WTC11 (cell line): ENCODE measurements around the gene PDLIM5. TPM values are rescaled to one million over a fixed set of nuclear protein-coding genes. Genes with fewer than 3 reads are reported as not detected.

Experiments
- ATAC-seq: fragments of 200-7000 bp; cut with Tn5 transposase; 2 replicates; pipeline ENCODE4 v1.10.0; 2021; ENCODE audit warnings: mild to moderate bottlenecking, moderate library complexity
- CTCF ChIA-PET: fragments of 300-600 bp; sonication (Branson Sonifier 250); formaldehyde crosslinking; loops from one replicate; lab custom pipeline; 2021; ENCODE audit warnings: antibody characterized with exemption; lab: Charles Lee
- POLR2A ChIA-PET: fragments of 350-600 bp; sonication (Branson Sonifier 250); formaldehyde crosslinking; loops from one replicate; lab custom pipeline; 2021; ENCODE audit warnings: antibody characterized with exemption; lab: Charles Lee
- DNase-seq: peaks from one replicate; pipeline ENCODE4 v3.0.0; 2021; ENCODE audit warnings: low spot score
- H3K27ac Mint-ChIP-seq: 2 replicates; pipeline ENCODE4 v1.8.0; 2021; ENCODE audit warnings: mixed read lengths
- H3K27me3 Mint-ChIP-seq: 2 replicates; pipeline ENCODE4 v1.8.0; 2021; ENCODE audit warnings: low read depth, mild to moderate bottlenecking, moderate library complexity, mixed read lengths
- H3K36me3 Mint-ChIP-seq: 2 replicates; pipeline ENCODE4 v1.8.0; 2021; ENCODE audit warnings: mixed read lengths
- H3K4me1 Mint-ChIP-seq: 2 replicates; pipeline ENCODE4 v1.8.0; 2022; ENCODE audit warnings: mixed read lengths
- H3K4me3 Mint-ChIP-seq: 2 replicates; pipeline ENCODE4 v1.8.0; 2021; ENCODE audit warnings: mild to moderate bottlenecking, moderate library complexity, mixed read lengths
- H3K9me3 Mint-ChIP-seq: 2 replicates; pipeline ENCODE4 v1.8.0; 2021; ENCODE audit warnings: mixed read lengths
- AFF4 ChIP-seq: sonication (generic); formaldehyde crosslinking; IDR thresholded peaks from 2 replicates; pipeline ENCODE4 v1.8.1; 2023; ENCODE audit warnings: mild to moderate bottlenecking, missing genetic modification reagents, borderline replicate concordance
- CREM ChIP-seq: sonication (generic); formaldehyde crosslinking; IDR thresholded peaks from 2 replicates; pipeline ENCODE4 v1.8.1; 2022; ENCODE audit warnings: mild to moderate bottlenecking, missing genetic modification reagents, moderate library complexity
- CTCF ChIP-seq: fragments of 200-600 bp; IDR thresholded peaks from 2 replicates; pipeline ENCODE4 v1.8.0; 2022; ENCODE audit warnings: antibody characterized with exemption
- E2F4 ChIP-seq: sonication (generic); formaldehyde crosslinking; IDR thresholded peaks from 2 replicates; pipeline ENCODE4 v1.8.1; 2022; ENCODE audit warnings: low read depth, mild to moderate bottlenecking, moderate library complexity, missing genetic modification reagents, borderline replicate concordance
- ELF4 ChIP-seq: sonication (generic); formaldehyde crosslinking; IDR thresholded peaks from 2 replicates; pipeline ENCODE4 v1.8.1; 2022; ENCODE audit warnings: low read depth, mild to moderate bottlenecking, moderate library complexity, missing genetic modification reagents
- ETV6 ChIP-seq: sonication (generic); formaldehyde crosslinking; IDR thresholded peaks from 2 replicates; pipeline ENCODE4 v1.8.1; 2022; ENCODE audit warnings: mild to moderate bottlenecking, missing genetic modification reagents
- GABPB1 ChIP-seq: sonication (generic); formaldehyde crosslinking; IDR thresholded peaks from 2 replicates; pipeline ENCODE4 v1.8.1; 2023; ENCODE audit warnings: mild to moderate bottlenecking, missing genetic modification reagents
- NFE2L1 ChIP-seq: sonication (generic); formaldehyde crosslinking; IDR thresholded peaks from 2 replicates; pipeline ENCODE4 v1.8.1; 2023; ENCODE audit warnings: missing genetic modification reagents
- NR1H2 ChIP-seq: sonication (generic); formaldehyde crosslinking; IDR thresholded peaks from 2 replicates; pipeline ENCODE4 v1.9.0; 2021; ENCODE audit warnings: mild to moderate bottlenecking, moderate library complexity, missing genetic modification reagents
- NR3C1 ChIP-seq: sonication (generic); formaldehyde crosslinking; conservative IDR thresholded peaks from 2 replicates; pipeline ENCODE4 v1.8.1; 2023; ENCODE audit warnings: low read depth, mild to moderate bottlenecking, missing genetic modification reagents
- RELA ChIP-seq: sonication (generic); formaldehyde crosslinking; IDR thresholded peaks from 2 replicates; pipeline ENCODE4 v1.8.1; 2022; ENCODE audit warnings: missing genetic modification reagents, mild to moderate bottlenecking, borderline replicate concordance
- SMAD4 ChIP-seq: sonication (generic); formaldehyde crosslinking; IDR thresholded peaks from 2 replicates; pipeline ENCODE4 v1.8.0; 2022; ENCODE audit warnings: mild to moderate bottlenecking, missing genetic modification reagents
- TEAD1 ChIP-seq: sonication (generic); formaldehyde crosslinking; IDR thresholded peaks from 2 replicates; pipeline ENCODE4 v1.8.0; 2022; ENCODE audit warnings: mild to moderate bottlenecking, missing genetic modification reagents
- ZMAT4 ChIP-seq: fragments of 250-450 bp; sonication (Bioruptor Pico); IDR thresholded peaks from 2 replicates; pipeline ENCODE4 v1.9.0; 2021; ENCODE audit warnings: mild to moderate bottlenecking
- ZNF416 ChIP-seq: fragments of 250-450 bp; sonication (Bioruptor Pico); IDR thresholded peaks from 2 replicates; pipeline ENCODE4 v1.9.0; 2021; ENCODE audit warnings: mild to moderate bottlenecking, inconsistent platforms
- ZNF423 ChIP-seq: fragments of 250-450 bp; sonication (Bioruptor Pico); IDR thresholded peaks from 2 replicates; pipeline ENCODE4 v2.1.2; 2022; ENCODE audit warnings: mild to moderate bottlenecking, moderate library complexity
- total RNA-seq: library from RNA; stranded (reverse); gene quantifications from 3 replicates; pipeline ENCODE4 v1.2.3, GENCODE V29; 2021
- TF ChIP-seq, protein P1 (sequence below): sonication (generic); formaldehyde crosslinking; IDR thresholded peaks from 2 replicates; pipeline ENCODE4 v1.8.0; 2022; ENCODE audit warnings: missing genetic modification reagents

PDLIM5 gene
- total RNA-seq, 1 experiment from 2014 or later, result 51.5 TPM

GRCh38 chr4:94414907-94415306, 36.8 kb upstream of the PDLIM5 start (continued):
- no peak for TF ChIP-seq ZNF416 (CRISPR knock-in tag)

GRCh38 chr4:94415448-94415847, 36.3 kb upstream of the PDLIM5 start:
- CTCF ChIA-PET, result interaction anchor here (1.3 kb wide), 1 partner anchor 8 kb away, joined by 3 read pairs; no protein-coding TSS in a partner anchor

GRCh38 chr4:94416335-94416734, 35.4 kb upstream of the PDLIM5 start:
- DNase-seq (no peak), ATAC-seq (no peak)
- POLR2A ChIA-PET, result no interaction called here
- no peak overlapping the region for H3K27ac Mint-ChIP-seq
- TF ChIP-seq, protein P1, sequence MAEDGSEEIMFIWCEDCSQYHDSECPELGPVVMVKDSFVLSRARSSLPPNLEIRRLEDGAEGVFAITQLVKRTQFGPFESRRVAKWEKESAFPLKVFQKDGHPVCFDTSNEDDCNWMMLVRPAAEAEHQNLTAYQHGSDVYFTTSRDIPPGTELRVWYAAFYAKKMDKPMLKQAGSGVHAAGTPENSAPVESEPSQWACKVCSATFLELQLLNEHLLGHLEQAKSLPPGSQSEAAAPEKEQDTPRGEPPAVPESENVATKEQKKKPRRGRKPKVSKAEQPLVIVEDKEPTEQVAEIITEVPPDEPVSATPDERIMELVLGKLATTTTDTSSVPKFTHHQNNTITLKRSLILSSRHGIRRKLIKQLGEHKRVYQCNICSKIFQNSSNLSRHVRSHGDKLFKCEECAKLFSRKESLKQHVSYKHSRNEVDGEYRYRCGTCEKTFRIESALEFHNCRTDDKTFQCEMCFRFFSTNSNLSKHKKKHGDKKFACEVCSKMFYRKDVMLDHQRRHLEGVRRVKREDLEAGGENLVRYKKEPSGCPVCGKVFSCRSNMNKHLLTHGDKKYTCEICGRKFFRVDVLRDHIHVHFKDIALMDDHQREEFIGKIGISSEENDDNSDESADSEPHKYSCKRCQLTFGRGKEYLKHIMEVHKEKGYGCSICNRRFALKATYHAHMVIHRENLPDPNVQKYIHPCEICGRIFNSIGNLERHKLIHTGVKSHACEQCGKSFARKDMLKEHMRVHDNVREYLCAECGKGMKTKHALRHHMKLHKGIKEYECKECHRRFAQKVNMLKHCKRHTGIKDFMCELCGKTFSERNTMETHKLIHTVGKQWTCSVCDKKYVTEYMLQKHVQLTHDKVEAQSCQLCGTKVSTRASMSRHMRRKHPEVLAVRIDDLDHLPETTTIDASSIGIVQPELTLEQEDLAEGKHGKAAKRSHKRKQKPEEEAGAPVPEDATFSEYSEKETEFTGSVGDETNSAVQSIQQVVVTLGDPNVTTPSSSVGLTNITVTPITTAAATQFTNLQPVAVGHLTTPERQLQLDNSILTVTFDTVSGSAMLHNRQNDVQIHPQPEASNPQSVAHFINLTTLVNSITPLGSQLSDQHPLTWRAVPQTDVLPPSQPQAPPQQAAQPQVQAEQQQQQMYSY (CRISPR knock-in tag), result no peak
- H3K4me1 Mint-ChIP-seq, result peaks cover 35% of the 10 kb centered on the region
- H3K27me3 Mint-ChIP-seq, result no peaks in the 10 kb centered on the region; the same call in 1 of the 2 replicates
- H3K36me3 Mint-ChIP-seq, result peaks cover 13% of the 10 kb centered on the region
- CTCF ChIA-PET, result no interaction called here
- no peak overlapping the region for H3K4me3 Mint-ChIP-seq
- H3K9me3 Mint-ChIP-seq, result peaks cover 24% of the 10 kb centered on the region

More at GRCh38 chr4:94415448-94415847, 36.3 kb upstream of the PDLIM5 start:
- TF ChIP-seq NR1H2 (CRISPR knock-in tag) (no peak), ZNF423 (CRISPR knock-in tag) (no peak), CTCF (no peak), NFE2L1 (CRISPR knock-in tag) (no peak), NR3C1 (no peak), ETV6 (CRISPR knock-in tag) (no peak), GABPB1 (CRISPR knock-in tag) (no peak)
- H3K4me3 Mint-ChIP-seq, result no peak overlapping the region
- peaks cover 13% of the 10 kb centered on the region for H3K36me3 Mint-ChIP-seq
- POLR2A ChIA-PET, result no interaction called here
- H3K9me3 Mint-ChIP-seq, result peaks cover 24% of the 10 kb centered on the region
- no peak overlapping the region for H3K27ac Mint-ChIP-seq
- ATAC-seq (no peak), DNase-seq (no peak)
- no peaks in the 10 kb centered on the region; the same call in 1 of the 2 replicates for H3K27me3 Mint-ChIP-seq
- H3K4me1 Mint-ChIP-seq, result peaks cover 35% of the 10 kb centered on the region

GRCh38 chr4:94416981-94417380, 34.8 kb upstream of the PDLIM5 start:
- ChIA-PET CTCF (interaction anchor here (1.5 kb wide), 1 partner anchor 10 kb away, joined by 8 read pairs; no protein-coding TSS in a partner anchor), POLR2A (no interaction called here)
- peaks cover 35% of the 10 kb centered on the region for H3K4me1 Mint-ChIP-seq
- no peak for TF ChIP-seq E2F4 (CRISPR knock-in tag)
- TF ChIP-seq ZNF416 (CRISPR knock-in tag), result 0 out of 2 replicates have a peak, but pooled peaks have one; percentile 45
- no peak for TF ChIP-seq TEAD1
- peaks cover 24% of the 10 kb centered on the region for H3K9me3 Mint-ChIP-seq
- no peak for DNase-seq
- ATAC-seq, result no peak
- H3K36me3 Mint-ChIP-seq, result peaks cover 13% of the 10 kb centered on the region
- H3K4me3 Mint-ChIP-seq, result no peak overlapping the region
- no peaks in the 10 kb centered on the region; the same call in 1 of the 2 replicates for H3K27me3 Mint-ChIP-seq
- no peak overlapping the region for H3K27ac Mint-ChIP-seq

DNA sequence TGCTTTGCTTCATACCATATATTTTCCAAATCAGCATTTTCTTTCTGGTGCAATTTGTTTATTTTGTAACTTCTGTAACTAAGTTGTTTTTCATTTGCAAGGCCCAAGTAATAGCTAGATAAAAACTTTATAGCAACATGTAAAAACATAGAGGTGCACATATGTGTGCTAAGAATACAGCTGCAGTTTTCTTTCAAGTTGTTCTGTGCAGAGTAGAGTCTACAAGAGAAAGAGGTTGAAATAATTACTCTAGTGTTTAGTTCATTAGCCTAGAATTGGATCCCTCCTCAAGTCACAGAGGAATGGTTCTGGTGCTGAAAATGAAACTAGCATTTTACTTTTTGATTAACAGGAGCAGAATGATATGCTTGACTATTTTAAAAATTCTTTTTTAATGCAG, 32.2 kb upstream of the PDLIM5 start:
- CTCF ChIA-PET, result no interaction called here
- DNase-seq (no peak), ATAC-seq (no peak)
- Mint-ChIP-seq H3K27me3 (no peaks in the 10 kb centered on the region), H3K27ac (no peak overlapping the region), H3K4me1 (peaks cover 15% of the 10 kb centered on the region), H3K9me3 (peaks cover 34% of the 10 kb centered on the region), H3K36me3 (peaks cover 13% of the 10 kb centered on the region), H3K4me3 (no peak overlapping the region)
- POLR2A ChIA-PET, result no interaction called here
- TF ChIP-seq NR3C1 (no peak), CREM (no peak), SMAD4 (CRISPR knock-in tag) (no peak), ZMAT4 (no peak), RELA (CRISPR knock-in tag) (no peak), ELF4 (no peak), AFF4 (no peak)
